ENCODE data around the gene FAR1. TPM values are rescaled to one million over a fixed set of nuclear protein-coding genes. Genes with fewer than 3 reads are reported as not detected.

Gene FAR1
- polyA plus RNA-seq, 4 donors: 19.7 to 56.3 (median 31.7) TPM

- 98 to 99% (median 98%) methylated on average over 3 of the region's 3 CpGs for WGBS, 3 donors
- no peak for DNase-seq
- FAIRE-seq: no peak
Observed at GRCh38 chr11:13691286-13691899, 22.9 kb downstream of the FAR1 start.

GRCh38 chr11:13692172-13692571 is 23.7 kb downstream of the FAR1 start:
- no peaks in the 10 kb centered on the region for H3K9me3 ChIP-seq (ENCODE audit: control insufficient read depth in 2 of 2, insufficient read depth in 1 of 2, low read depth in 1 of 2, low read length in 1 of 2)
- FAIRE-seq (no peak), DNase-seq (no peak)
- no peaks in the 10 kb centered on the region for H3K4me1 ChIP-seq (ENCODE audit: control insufficient read depth in 3 of 3, insufficient read depth in 2 of 3, low read depth in 1 of 3, low read length in 2 of 3)
- H3K4me3 ChIP-seq (ENCODE audit: low read depth in 1 of 3, low read length in 3 of 3): no peak overlapping the region
- WGBS, 3 donors: 63 to 68% (median 63%) methylated on average over 3 of the region's 3 CpGs
- no peaks in the 10 kb centered on the region for H3K27me3 ChIP-seq (ENCODE audit: control insufficient read depth in 3 of 3, insufficient read depth in 3 of 3, low read length in 3 of 3)
- H3K36me3 ChIP-seq (ENCODE audit: control insufficient read depth in 3 of 3, insufficient read depth in 2 of 3, low read depth in 1 of 3, low read length in 3 of 3): peaks cover 0 to 3% (median 2%) of the 10 kb centered on the region in 3 donors
- H3K27ac ChIP-seq (ENCODE audit: low read depth in 1 of 3, low read length in 2 of 3): no peak overlapping the region

More at GRCh38 chr11:13691286-13691899, 22.9 kb downstream of the FAR1 start:
- Histone ChIP-seq H3K9me3 (ENCODE audit: control insufficient read depth in 2 of 2, insufficient read depth in 1 of 2, low read depth in 1 of 2, low read length in 1 of 2) (no peaks in the 10 kb centered on the region), H3K4me1 (ENCODE audit: control insufficient read depth in 3 of 3, insufficient read depth in 2 of 3, low read depth in 1 of 3, low read length in 2 of 3) (no peaks in the 10 kb centered on the region), H3K27me3 (ENCODE audit: control insufficient read depth in 3 of 3, insufficient read depth in 3 of 3, low read length in 3 of 3) (no peaks in the 10 kb centered on the region), H3K36me3 (ENCODE audit: control insufficient read depth in 3 of 3, insufficient read depth in 2 of 3, low read depth in 1 of 3, low read length in 3 of 3) (no peaks in the 10 kb centered on the region), H3K4me3 (ENCODE audit: low read depth in 1 of 3, low read length in 3 of 3) (no peak overlapping the region), H3K27ac (ENCODE audit: low read depth in 1 of 3, low read length in 2 of 3) (no peak overlapping the region)

- peaks cover 0 to 3% (median 3%) of the 10 kb centered on the region in 3 donors for H3K36me3 ChIP-seq (ENCODE audit: control insufficient read depth in 3 of 3, insufficient read depth in 2 of 3, low read depth in 1 of 3, low read length in 3 of 3)
- no peaks in the 10 kb centered on the region for H3K27me3 ChIP-seq (ENCODE audit: control insufficient read depth in 3 of 3, insufficient read depth in 3 of 3, low read length in 3 of 3)
- FAIRE-seq (no peak), DNase-seq (no peak)
- no peak overlapping the region for H3K27ac ChIP-seq (ENCODE audit: low read depth in 1 of 3, low read length in 2 of 3)
- H3K4me1 ChIP-seq (ENCODE audit: control insufficient read depth in 3 of 3, insufficient read depth in 2 of 3, low read depth in 1 of 3, low read length in 2 of 3): peaks cover 0 to 12% (median 0%) of the 10 kb centered on the region in 3 donors
- no peak overlapping the region for H3K4me3 ChIP-seq (ENCODE audit: low read depth in 1 of 3, low read length in 3 of 3)
- WGBS, 3 donors: 94 to 97% (median 94%) methylated on average over 4 of the region's 4 CpGs
- no peaks in the 10 kb centered on the region for H3K9me3 ChIP-seq (ENCODE audit: control insufficient read depth in 2 of 2, insufficient read depth in 1 of 2, low read depth in 1 of 2, low read length in 1 of 2)
Observed at GRCh38 chr11:13694115-13694514, 25.6 kb downstream of the FAR1 start.

DNA sequence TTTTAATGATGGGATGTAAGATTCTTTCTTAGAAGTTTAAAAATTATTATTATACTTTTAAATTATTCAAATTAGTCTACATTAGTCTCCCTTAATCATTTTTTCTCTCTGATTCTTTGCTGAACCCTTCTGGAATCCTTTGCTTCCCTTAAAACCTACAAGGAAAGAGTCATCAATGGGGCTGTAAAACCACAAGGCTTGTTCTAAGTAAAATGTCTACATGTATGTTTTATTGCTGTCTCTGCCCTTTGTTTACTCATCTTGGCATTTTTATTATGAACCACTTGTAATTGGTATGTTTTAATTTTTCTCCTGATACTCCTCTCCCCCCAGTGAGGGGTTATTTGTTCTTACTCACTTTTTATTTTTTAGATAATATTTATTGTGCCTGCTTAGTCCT is 27.4 kb downstream of the FAR1 start:
- Histone ChIP-seq H3K9me3 (ENCODE audit: control insufficient read depth in 2 of 2, insufficient read depth in 1 of 2, low read depth in 1 of 2, low read length in 1 of 2) (no peaks in the 10 kb centered on the region), H3K27ac (ENCODE audit: low read depth in 1 of 3, low read length in 2 of 3) (no peak overlapping the region), H3K4me3 (ENCODE audit: low read depth in 1 of 3, low read length in 3 of 3) (no peak overlapping the region), H3K36me3 (ENCODE audit: control insufficient read depth in 3 of 3, insufficient read depth in 2 of 3, low read depth in 1 of 3, low read length in 3 of 3) (peaks cover 0 to 3% (median 3%) of the 10 kb centered on the region in 3 donors), H3K4me1 (ENCODE audit: control insufficient read depth in 3 of 3, insufficient read depth in 2 of 3, low read depth in 1 of 3, low read length in 2 of 3) (peaks cover 0 to 13% (median 0%) of the 10 kb centered on the region in 3 donors), H3K27me3 (ENCODE audit: control insufficient read depth in 3 of 3, insufficient read depth in 3 of 3, low read length in 3 of 3) (no peaks in the 10 kb centered on the region)
- no peak for FAIRE-seq
- DNase-seq: no peak

DNA sequence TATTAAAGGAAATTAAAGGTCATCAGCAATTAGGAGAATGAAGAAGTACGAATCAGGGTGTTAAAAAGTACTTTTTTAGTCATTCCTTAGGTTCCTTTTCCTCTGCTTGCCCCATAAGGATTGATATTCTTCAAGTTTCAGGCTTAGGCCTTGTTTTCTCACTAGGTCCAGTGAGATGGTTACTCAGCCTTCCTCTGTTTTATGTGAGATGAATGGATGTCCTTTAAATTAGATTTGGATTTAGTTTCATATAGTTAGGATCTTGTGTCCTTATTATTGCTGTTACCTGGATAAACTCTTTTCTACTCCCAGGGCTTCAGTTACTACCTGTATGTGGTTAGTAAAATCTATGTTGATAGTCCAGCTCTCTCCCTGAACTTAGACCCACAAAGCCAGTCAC is 29.2 kb downstream of the FAR1 start:
- FAIRE-seq (no peak), DNase-seq (no peak)
- H3K4me3 ChIP-seq (ENCODE audit: low read depth in 1 of 3, low read length in 3 of 3): no peak overlapping the region
- H3K4me1 ChIP-seq (ENCODE audit: control insufficient read depth in 3 of 3, insufficient read depth in 2 of 3, low read depth in 1 of 3, low read length in 2 of 3): peaks cover 0 to 13% (median 0%) of the 10 kb centered on the region in 3 donors
- H3K27ac ChIP-seq (ENCODE audit: low read depth in 1 of 3, low read length in 2 of 3): no peak overlapping the region
- no peaks in the 10 kb centered on the region for H3K9me3 ChIP-seq (ENCODE audit: control insufficient read depth in 2 of 2, insufficient read depth in 1 of 2, low read depth in 1 of 2, low read length in 1 of 2)
- no peaks in the 10 kb centered on the region for H3K27me3 ChIP-seq (ENCODE audit: control insufficient read depth in 3 of 3, insufficient read depth in 3 of 3, low read length in 3 of 3)
- 88 to 100% (median 91%) methylated on average over 1 of the region's 1 CpG for WGBS, 3 donors
- H3K36me3 ChIP-seq (ENCODE audit: control insufficient read depth in 3 of 3, insufficient read depth in 2 of 3, low read depth in 1 of 3, low read length in 3 of 3): peaks cover 0 to 5% (median 3%) of the 10 kb centered on the region in 3 donors

- FAIRE-seq (no peak), DNase-seq (peak in 1 of 2 donors; percentile 27)
- Histone ChIP-seq H3K4me1 (ENCODE audit: control insufficient read depth in 3 of 3, insufficient read depth in 2 of 3, low read depth in 1 of 3, low read length in 2 of 3) (peaks cover 0 to 13% (median 0%) of the 10 kb centered on the region in 3 donors), H3K27ac (ENCODE audit: low read depth in 1 of 3, low read length in 2 of 3) (no peak overlapping the region), H3K36me3 (ENCODE audit: control insufficient read depth in 3 of 3, insufficient read depth in 2 of 3, low read depth in 1 of 3, low read length in 3 of 3) (peaks cover 0 to 5% (median 5%) of the 10 kb centered on the region in 3 donors), H3K27me3 (ENCODE audit: control insufficient read depth in 3 of 3, insufficient read depth in 3 of 3, low read length in 3 of 3) (no peaks in the 10 kb centered on the region), H3K4me3 (ENCODE audit: low read depth in 1 of 3, low read length in 3 of 3) (no peak overlapping the region), H3K9me3 (ENCODE audit: control insufficient read depth in 2 of 2, insufficient read depth in 1 of 2, low read depth in 1 of 2, low read length in 1 of 2) (no peaks in the 10 kb centered on the region)
- 59 to 71% (median 66%) methylated on average over 2 of the region's 2 CpGs for WGBS, 3 donors
Observed at GRCh38 chr11:13698132-13698531, 29.7 kb downstream of the FAR1 start.

DNA sequence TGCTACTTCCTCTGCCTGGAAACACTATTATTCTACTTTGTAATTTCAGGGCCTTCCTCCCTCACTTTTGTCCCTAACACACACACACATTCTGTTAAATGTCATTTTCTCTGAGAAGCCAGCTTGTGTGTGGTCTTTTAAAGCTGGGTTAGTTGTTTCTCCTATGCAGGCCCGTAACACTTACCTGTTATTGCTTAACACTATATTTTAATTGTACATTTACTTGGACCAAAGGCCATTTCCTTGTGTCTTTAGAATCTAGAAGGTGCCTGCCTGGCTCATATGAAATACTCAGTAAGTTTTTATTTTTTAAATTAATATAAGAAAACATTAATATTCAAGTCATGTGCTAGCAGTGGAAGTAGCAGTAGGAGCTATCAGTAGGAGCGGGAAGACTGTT is 30.6 kb downstream of the FAR1 start:
- FAIRE-seq (no peak), DNase-seq (peak in 1 of 2 donors; percentile 25)
- Histone ChIP-seq H3K27ac (ENCODE audit: low read depth in 1 of 3, low read length in 2 of 3) (no peak overlapping the region), H3K27me3 (ENCODE audit: control insufficient read depth in 3 of 3, insufficient read depth in 3 of 3, low read length in 3 of 3) (no peaks in the 10 kb centered on the region), H3K4me1 (ENCODE audit: control insufficient read depth in 3 of 3, insufficient read depth in 2 of 3, low read depth in 1 of 3, low read length in 2 of 3) (peaks cover 0 to 13% (median 0%) of the 10 kb centered on the region in 3 donors), H3K36me3 (ENCODE audit: control insufficient read depth in 3 of 3, insufficient read depth in 2 of 3, low read depth in 1 of 3, low read length in 3 of 3) (peaks cover 0 to 9% (median 5%) of the 10 kb centered on the region in 3 donors), H3K4me3 (ENCODE audit: low read depth in 1 of 3, low read length in 3 of 3) (no peak overlapping the region), H3K9me3 (ENCODE audit: control insufficient read depth in 2 of 2, insufficient read depth in 1 of 2, low read depth in 1 of 2, low read length in 1 of 2) (no peaks in the 10 kb centered on the region)
- WGBS, 3 donors: 68 to 90% (median 74%) methylated on average over 2 of the region's 2 CpGs

- H3K27me3 ChIP-seq (ENCODE audit: control insufficient read depth in 3 of 3, insufficient read depth in 3 of 3, low read length in 3 of 3): no peaks in the 10 kb centered on the region
- DNase-seq (no peak), FAIRE-seq (no peak)
- H3K27ac ChIP-seq (ENCODE audit: low read depth in 1 of 3, low read length in 2 of 3): peak overlapping the region in 1 of 3 donors; percentile 1
- H3K4me3 ChIP-seq (ENCODE audit: low read depth in 1 of 3, low read length in 3 of 3): no peak overlapping the region
- 45 to 74% (median 55%) methylated on average over 1 of the region's 1 CpG for WGBS, 3 donors
- H3K4me1 ChIP-seq (ENCODE audit: control insufficient read depth in 3 of 3, insufficient read depth in 2 of 3, low read depth in 1 of 3, low read length in 2 of 3): peaks cover 0 to 13% (median 0%) of the 10 kb centered on the region in 3 donors
- H3K36me3 ChIP-seq (ENCODE audit: control insufficient read depth in 3 of 3, insufficient read depth in 2 of 3, low read depth in 1 of 3, low read length in 3 of 3): peaks cover 0 to 9% (median 5%) of the 10 kb centered on the region in 3 donors
- H3K9me3 ChIP-seq (ENCODE audit: control insufficient read depth in 2 of 2, insufficient read depth in 1 of 2, low read depth in 1 of 2, low read length in 1 of 2): no peaks in the 10 kb centered on the region
Observed at GRCh38 chr11:13699870-13700269, 31.4 kb downstream of the FAR1 start.

DNA sequence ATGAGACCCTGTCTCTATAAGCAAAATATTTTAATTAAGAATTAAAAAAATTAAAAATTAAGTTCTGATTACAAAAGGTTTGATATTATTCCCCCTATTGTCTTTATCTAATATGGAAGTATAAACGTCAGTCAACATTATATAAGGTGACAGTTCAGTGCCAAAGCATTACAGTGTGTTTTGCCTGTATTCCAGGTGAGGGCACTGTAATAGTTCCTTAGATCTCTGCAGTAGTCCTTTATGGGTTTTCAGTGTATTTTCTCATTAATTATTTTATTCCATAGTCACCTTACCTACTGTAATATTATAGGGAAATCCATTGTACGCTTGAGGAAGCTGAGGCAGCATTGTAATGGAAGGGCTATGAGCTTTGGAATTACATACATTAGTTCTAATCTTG is 33.0 kb downstream of the FAR1 start:
- WGBS, 3 donors: 72 to 81% (median 73%) methylated on average over 2 of the region's 2 CpGs
- H3K9me3 ChIP-seq (ENCODE audit: control insufficient read depth in 2 of 2, insufficient read depth in 1 of 2, low read depth in 1 of 2, low read length in 1 of 2): no peaks in the 10 kb centered on the region
- H3K4me1 ChIP-seq (ENCODE audit: control insufficient read depth in 3 of 3, insufficient read depth in 2 of 3, low read depth in 1 of 3, low read length in 2 of 3): peaks cover 0 to 13% (median 0%) of the 10 kb centered on the region in 3 donors
- FAIRE-seq: no peak
- H3K27me3 ChIP-seq (ENCODE audit: control insufficient read depth in 3 of 3, insufficient read depth in 3 of 3, low read length in 3 of 3): no peaks in the 10 kb centered on the region
- no peak for DNase-seq
- no peak overlapping the region for H3K4me3 ChIP-seq (ENCODE audit: low read depth in 1 of 3, low read length in 3 of 3)
- H3K27ac ChIP-seq (ENCODE audit: low read depth in 1 of 3, low read length in 2 of 3): no peak overlapping the region
- peaks cover 0 to 9% (median 5%) of the 10 kb centered on the region in 3 donors for H3K36me3 ChIP-seq (ENCODE audit: control insufficient read depth in 3 of 3, insufficient read depth in 2 of 3, low read depth in 1 of 3, low read length in 3 of 3)

All from small intestine (tissue), 7 donors.